Measurements from ENCODE around the gene SLFN13. TPM values are rescaled to one million over a fixed set of nuclear protein-coding genes. Genes with fewer than 3 reads are reported as not detected.

Gene SLFN13
- total RNA-seq, 1 experiment from 2014 or later: 10.1 TPM

DNA sequence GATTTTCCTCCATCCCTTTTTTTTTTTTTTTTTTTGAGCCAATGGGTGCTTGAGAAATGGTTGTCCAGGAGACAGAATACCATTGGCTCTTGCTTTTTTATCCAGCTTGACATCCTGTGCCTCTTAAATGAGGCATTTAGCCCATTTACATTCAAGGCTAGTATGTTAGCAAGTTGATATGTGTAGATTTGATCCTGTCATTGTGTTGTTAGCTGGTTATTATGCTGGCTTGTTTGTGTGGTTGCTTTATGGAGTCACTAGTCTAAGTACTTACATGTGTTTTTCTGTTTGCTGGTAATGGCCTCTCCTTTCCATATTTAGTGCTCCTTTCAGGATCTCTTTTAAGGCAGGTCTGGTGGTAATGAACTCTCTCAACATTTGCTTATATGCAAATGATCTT lies 61.1 kb downstream of the SLFN13 start:
- H3K4me1 ChIP-seq (ENCODE audit: insufficient read depth, low read length): no peaks in the 10 kb centered on the region
- no peak overlapping the region for H4K5ac ChIP-seq (ENCODE audit: insufficient read length, low read depth, low read length)
- H3K14ac ChIP-seq (ENCODE audit: insufficient read depth, low read length): no peak overlapping the region
- no peak overlapping the region for H2BK15ac ChIP-seq (ENCODE audit: low read depth, low read length)
- no peaks in the 10 kb centered on the region for H3K79me2 ChIP-seq (ENCODE audit: insufficient read depth, low read length)
- Mint-ChIP-seq H3K9me3 (no peaks in the 10 kb centered on the region; a peak in 1 of 5 replicates), H3K27me3 (ENCODE audit: low read depth) (peaks cover 4% of the 10 kb centered on the region), H3K27ac (no peak overlapping the region), H3K4me3 (no peak overlapping the region), H3K36me3 (ENCODE audit: insufficient read depth in 1 of 3, low read depth in 3 of 3) (no peaks in the 10 kb centered on the region), H3K4me1 (peaks cover 3 to 11% of the 10 kb centered on the region in 2 experiments; a peak in 3 of 4 replicates)
- no peak overlapping the region for H3K27ac ChIP-seq (ENCODE audit: insufficient read length, low read depth, low read length)
- no peaks in the 10 kb centered on the region for H4K20me1 ChIP-seq (ENCODE audit: control insufficient read depth, insufficient read depth, insufficient read length)
- no peaks in the 10 kb centered on the region for H3K9me3 ChIP-seq (ENCODE audit: control insufficient read depth, low read depth, low read length)
- H3K9ac ChIP-seq (ENCODE audit: extremely low read depth, insufficient read length, low read length): no peak overlapping the region
- no peak overlapping the region for H3K18ac ChIP-seq (ENCODE audit: insufficient read length, low read depth, low read length)
- H3K23ac ChIP-seq (ENCODE audit: insufficient read length, low read depth, low read length): no peak overlapping the region
- no peak overlapping the region for H2BK5ac ChIP-seq (ENCODE audit: insufficient read length, low read length)
- H3K27me3 ChIP-seq (ENCODE audit: insufficient read depth, low read length): no peaks in the 10 kb centered on the region
- no peak overlapping the region for H3T11ph ChIP-seq (ENCODE audit: low read length)
- TF ChIP-seq, protein P1, sequence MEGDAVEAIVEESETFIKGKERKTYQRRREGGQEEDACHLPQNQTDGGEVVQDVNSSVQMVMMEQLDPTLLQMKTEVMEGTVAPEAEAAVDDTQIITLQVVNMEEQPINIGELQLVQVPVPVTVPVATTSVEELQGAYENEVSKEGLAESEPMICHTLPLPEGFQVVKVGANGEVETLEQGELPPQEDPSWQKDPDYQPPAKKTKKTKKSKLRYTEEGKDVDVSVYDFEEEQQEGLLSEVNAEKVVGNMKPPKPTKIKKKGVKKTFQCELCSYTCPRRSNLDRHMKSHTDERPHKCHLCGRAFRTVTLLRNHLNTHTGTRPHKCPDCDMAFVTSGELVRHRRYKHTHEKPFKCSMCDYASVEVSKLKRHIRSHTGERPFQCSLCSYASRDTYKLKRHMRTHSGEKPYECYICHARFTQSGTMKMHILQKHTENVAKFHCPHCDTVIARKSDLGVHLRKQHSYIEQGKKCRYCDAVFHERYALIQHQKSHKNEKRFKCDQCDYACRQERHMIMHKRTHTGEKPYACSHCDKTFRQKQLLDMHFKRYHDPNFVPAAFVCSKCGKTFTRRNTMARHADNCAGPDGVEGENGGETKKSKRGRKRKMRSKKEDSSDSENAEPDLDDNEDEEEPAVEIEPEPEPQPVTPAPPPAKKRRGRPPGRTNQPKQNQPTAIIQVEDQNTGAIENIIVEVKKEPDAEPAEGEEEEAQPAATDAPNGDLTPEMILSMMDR (conservative IDR thresholded peaks at IDR 0.05): no peak
- no peak overlapping the region for H3K4me2 ChIP-seq (ENCODE audit: insufficient read depth, insufficient read length, low read length)
- no peak overlapping the region for H2BK120ac ChIP-seq (ENCODE audit: low read depth, low read length, poor library complexity, severe bottlenecking)
- no peak overlapping the region for H4K91ac ChIP-seq (ENCODE audit: insufficient read length, low read depth, low read length)
- no peak overlapping the region for H2AFZ ChIP-seq (ENCODE audit: low read length)
- H2BK12ac ChIP-seq (ENCODE audit: insufficient read length, low read depth, low read length): no peak overlapping the region
- no peak overlapping the region for H2BK20ac ChIP-seq (ENCODE audit: low read depth, low read length, poor library complexity, severe bottlenecking)
- H4K8ac ChIP-seq (replicated peaks; ENCODE audit: insufficient read length, low read depth, low read length): no peak overlapping the region
- H3K56ac ChIP-seq (ENCODE audit: insufficient read length, low read depth, low read length): no peak overlapping the region
- no peaks in the 10 kb centered on the region for H3K79me1 ChIP-seq (ENCODE audit: insufficient read depth, low read depth, low read length, poor library complexity, severe bottlenecking)
- H2AK5ac ChIP-seq (ENCODE audit: insufficient read length, low read length): no peak overlapping the region
- no peak for DNase-seq
- no peak overlapping the region for H3K4ac ChIP-seq (ENCODE audit: low read depth, low read length)
- no peaks in the 10 kb centered on the region for H3K23me2 ChIP-seq (ENCODE audit: insufficient read length, low read depth, low read length, poor library complexity, severe bottlenecking)

Other genes with a start within 250 kb of the SLFN13 start
- 2.9 and 3.5 TPM in 2 replicates for gene SLFN5, start 205.7 kb downstream of the SLFN13 start, total RNA-seq (2021)
- 0.55 and 0.90 TPM in 2 replicates for gene SLFN11, start 75.1 kb downstream of the SLFN13 start, total RNA-seq (2021)
- 13.4 and 14.5 TPM in 2 replicates for gene SLFN12, start 16.3 kb downstream of the SLFN13 start, total RNA-seq (2021)
- not detected in 2 replicates for gene SLFN12L, start 88.9 kb upstream of the SLFN13 start, total RNA-seq (2021)
- gene SLFN14, start 112.1 kb upstream of the SLFN13 start, total RNA-seq (2021): not detected in 2 replicates
- 5.4 and 5.8 TPM in 2 replicates for gene PEX12, start 129.8 kb upstream of the SLFN13 start, total RNA-seq (2021)
- gene AP2B1, start 138.6 kb upstream of the SLFN13 start, total RNA-seq (2021): 208 and 217 TPM in 2 replicates

Data from H9 (cell line).